ENCODE data around the gene SYNJ1.

GRCh38 chr21:32705139-32705538 is 22.7 kb downstream of the SYNJ1 start:
- TF ChIP-seq, protein P1, sequence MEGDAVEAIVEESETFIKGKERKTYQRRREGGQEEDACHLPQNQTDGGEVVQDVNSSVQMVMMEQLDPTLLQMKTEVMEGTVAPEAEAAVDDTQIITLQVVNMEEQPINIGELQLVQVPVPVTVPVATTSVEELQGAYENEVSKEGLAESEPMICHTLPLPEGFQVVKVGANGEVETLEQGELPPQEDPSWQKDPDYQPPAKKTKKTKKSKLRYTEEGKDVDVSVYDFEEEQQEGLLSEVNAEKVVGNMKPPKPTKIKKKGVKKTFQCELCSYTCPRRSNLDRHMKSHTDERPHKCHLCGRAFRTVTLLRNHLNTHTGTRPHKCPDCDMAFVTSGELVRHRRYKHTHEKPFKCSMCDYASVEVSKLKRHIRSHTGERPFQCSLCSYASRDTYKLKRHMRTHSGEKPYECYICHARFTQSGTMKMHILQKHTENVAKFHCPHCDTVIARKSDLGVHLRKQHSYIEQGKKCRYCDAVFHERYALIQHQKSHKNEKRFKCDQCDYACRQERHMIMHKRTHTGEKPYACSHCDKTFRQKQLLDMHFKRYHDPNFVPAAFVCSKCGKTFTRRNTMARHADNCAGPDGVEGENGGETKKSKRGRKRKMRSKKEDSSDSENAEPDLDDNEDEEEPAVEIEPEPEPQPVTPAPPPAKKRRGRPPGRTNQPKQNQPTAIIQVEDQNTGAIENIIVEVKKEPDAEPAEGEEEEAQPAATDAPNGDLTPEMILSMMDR (IDR thresholded peaks at IDR 0.05): no peak
- TF ChIP-seq POLR2A (IDR thresholded peaks at IDR 0.05) (no peak), POLR2AphosphoS5 (IDR thresholded peaks at IDR 0.05) (no peak), EP300 (IDR thresholded peaks at IDR 0.05) (no peak)
